Measurements from ENCODE around the gene TEX35. TPM values are rescaled to one million over a fixed set of nuclear protein-coding genes. Genes with fewer than 3 reads are reported as not detected.

Gene TEX35
- total RNA-seq, 1 donor from 2014 or later: not detected

- Mint-ChIP-seq H3K4me1 (ENCODE audit: low read depth) (peaks cover 2% of the 10 kb centered on the region), H3K9me3 (no peaks in the 10 kb centered on the region), H3K27ac (no peak overlapping the region), H3K4me3 (ENCODE audit: low read depth) (no peak overlapping the region), H3K36me3 (ENCODE audit: low read depth) (no peaks in the 10 kb centered on the region), H3K27me3 (ENCODE audit: low read depth) (no peaks in the 10 kb centered on the region)
- intact Hi-C loops (cut with micrococcal nuclease): no loop called here
- DNase-seq (ENCODE audit: low spot score): no peak
These were observed 50.4 kb downstream of the TEX35 start for GRCh38 chr1:178563099-178563820.

DNA sequence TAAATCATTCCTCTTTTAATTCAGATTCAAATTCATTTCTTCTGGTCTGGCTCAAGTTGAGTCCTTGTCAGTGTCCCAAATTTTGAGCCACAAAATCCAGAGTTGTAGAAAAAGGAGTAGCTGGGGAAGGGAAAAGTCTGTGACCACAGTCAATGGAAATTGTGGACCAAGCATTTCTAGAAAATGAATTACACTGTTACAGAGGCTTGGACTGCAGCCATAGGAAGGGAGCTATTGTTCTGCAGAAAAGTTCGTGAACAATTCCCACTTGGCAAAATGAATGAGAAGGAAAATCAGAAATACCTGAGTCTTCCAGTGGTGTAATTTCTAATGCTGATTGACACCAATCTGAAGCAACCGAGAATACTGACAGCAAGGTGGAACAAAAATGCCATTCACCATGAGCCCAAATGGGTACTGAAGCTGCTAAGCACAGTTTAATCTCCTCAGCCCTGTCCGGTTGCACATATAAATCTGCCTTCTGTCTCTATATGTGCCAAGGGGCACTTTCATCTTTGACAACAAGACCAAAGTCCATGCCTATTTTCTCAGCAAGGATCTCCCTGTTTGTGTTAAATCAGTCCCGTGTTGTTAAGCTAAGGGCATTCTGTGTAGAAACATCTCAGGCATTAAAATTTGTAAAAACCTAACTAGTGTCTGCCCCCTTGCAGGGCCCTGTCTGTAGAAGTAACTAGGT lies 51.3 kb downstream of the TEX35 start:
- H3K4me1 Mint-ChIP-seq (ENCODE audit: low read depth): peaks cover 2% of the 10 kb centered on the region
- no peaks in the 10 kb centered on the region for H3K27me3 Mint-ChIP-seq (ENCODE audit: low read depth)
- no peak overlapping the region for H3K27ac Mint-ChIP-seq
- no peak overlapping the region for H3K4me3 Mint-ChIP-seq (ENCODE audit: low read depth)
- intact Hi-C loops (cut with micrococcal nuclease): no loop called here
- H3K36me3 Mint-ChIP-seq (ENCODE audit: low read depth): no peaks in the 10 kb centered on the region
- no peaks in the 10 kb centered on the region for H3K9me3 Mint-ChIP-seq
- DNase-seq (ENCODE audit: low spot score): no peak

DNA sequence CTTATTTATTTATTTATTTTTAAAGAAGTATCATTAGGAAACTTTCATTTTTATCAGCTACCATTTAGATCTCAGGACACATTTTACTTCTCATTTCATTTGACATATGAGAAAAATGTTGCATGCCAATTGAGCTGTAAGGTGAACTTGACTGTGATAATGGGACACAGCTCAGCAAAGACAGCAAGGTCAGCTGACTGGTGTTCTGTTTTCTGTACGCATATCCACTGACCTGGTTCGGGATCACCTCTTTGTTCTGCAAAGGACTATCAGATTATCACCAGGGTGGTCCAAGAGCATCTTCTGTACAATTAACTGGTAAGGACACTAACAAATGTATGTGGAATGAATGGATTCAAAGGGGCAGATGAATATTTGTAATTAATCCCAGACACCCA lies 51.9 kb downstream of the TEX35 start:
- no peak overlapping the region for H3K27ac Mint-ChIP-seq
- H3K9me3 Mint-ChIP-seq: no peaks in the 10 kb centered on the region
- no peak overlapping the region for H3K4me3 Mint-ChIP-seq (ENCODE audit: low read depth)
- intact Hi-C loops (cut with micrococcal nuclease): no loop called here
- H3K4me1 Mint-ChIP-seq (ENCODE audit: low read depth): peaks cover 2% of the 10 kb centered on the region
- DNase-seq (ENCODE audit: low spot score): no peak
- H3K27me3 Mint-ChIP-seq (ENCODE audit: low read depth): peaks cover under 1% of the 10 kb centered on the region
- H3K36me3 Mint-ChIP-seq (ENCODE audit: low read depth): no peaks in the 10 kb centered on the region

DNA sequence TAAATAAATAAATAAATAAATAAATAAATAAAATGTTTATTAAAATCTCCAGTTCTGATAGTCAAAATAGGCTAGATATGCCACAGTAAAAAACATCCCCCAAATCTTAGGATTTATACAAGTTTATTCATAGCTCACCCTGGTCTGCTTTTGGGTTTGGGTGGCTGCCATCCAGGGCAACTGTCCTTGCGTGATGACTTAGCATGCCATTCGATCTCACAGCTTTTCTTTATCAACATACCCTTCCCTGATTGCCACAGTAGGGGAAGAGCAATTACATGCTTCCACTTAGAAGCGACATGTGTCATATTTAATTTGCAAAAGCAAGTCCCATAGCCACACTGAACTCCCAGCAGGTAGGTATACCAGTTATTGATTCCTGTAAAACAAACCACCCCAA lies 52.7 kb downstream of the TEX35 start:
- H3K4me3 Mint-ChIP-seq (ENCODE audit: low read depth): no peak overlapping the region
- no peaks in the 10 kb centered on the region for H3K36me3 Mint-ChIP-seq (ENCODE audit: low read depth)
- DNase-seq (ENCODE audit: low spot score): no peak
- peaks cover 2% of the 10 kb centered on the region for H3K4me1 Mint-ChIP-seq (ENCODE audit: low read depth)
- intact Hi-C loops (cut with micrococcal nuclease): no loop called here
- no peak overlapping the region for H3K27ac Mint-ChIP-seq
- H3K27me3 Mint-ChIP-seq (ENCODE audit: low read depth): peaks cover 2% of the 10 kb centered on the region
- H3K9me3 Mint-ChIP-seq: no peaks in the 10 kb centered on the region

- no peaks in the 10 kb centered on the region for H3K36me3 Mint-ChIP-seq (ENCODE audit: low read depth)
- intact Hi-C loops (cut with micrococcal nuclease): no loop called here
- no peak for DNase-seq (ENCODE audit: low spot score)
- peaks cover 2% of the 10 kb centered on the region for H3K27me3 Mint-ChIP-seq (ENCODE audit: low read depth)
- no peak overlapping the region for H3K27ac Mint-ChIP-seq
- H3K4me1 Mint-ChIP-seq (ENCODE audit: low read depth): peaks cover 2% of the 10 kb centered on the region
- no peak overlapping the region for H3K4me3 Mint-ChIP-seq (ENCODE audit: low read depth)
- H3K9me3 Mint-ChIP-seq: no peaks in the 10 kb centered on the region
These were observed 53.3 kb downstream of the TEX35 start for GRCh38 chr1:178566187-178566586.

DNA sequence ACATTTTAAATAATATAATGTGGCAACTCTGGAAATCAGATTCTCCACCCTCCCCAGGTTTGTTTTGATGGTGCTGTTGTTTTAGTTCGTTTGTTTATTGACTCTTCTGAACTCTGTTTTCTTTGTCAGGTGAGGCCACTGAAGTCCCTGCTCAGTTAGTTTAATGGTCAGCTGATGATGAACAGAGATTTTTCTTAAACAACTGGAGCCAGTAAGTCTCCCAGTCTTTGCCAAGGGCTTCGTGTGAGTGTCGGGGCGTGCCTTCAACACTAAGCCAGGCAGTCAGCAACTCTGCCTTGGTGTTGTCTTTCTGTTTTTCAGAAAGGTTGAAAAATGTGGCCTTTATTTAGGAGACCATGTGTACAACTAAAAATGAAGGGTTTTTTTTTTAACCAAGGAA lies 58.9 kb downstream of the TEX35 start:
- H3K27ac Mint-ChIP-seq: no peak overlapping the region
- H3K9me3 Mint-ChIP-seq: no peaks in the 10 kb centered on the region
- no peak overlapping the region for H3K4me3 Mint-ChIP-seq (ENCODE audit: low read depth)
- no peaks in the 10 kb centered on the region for H3K36me3 Mint-ChIP-seq (ENCODE audit: low read depth)
- intact Hi-C loops (cut with micrococcal nuclease): no loop called here
- H3K27me3 Mint-ChIP-seq (ENCODE audit: low read depth): peaks cover 2% of the 10 kb centered on the region
- no peak for DNase-seq (ENCODE audit: low spot score)
- H3K4me1 Mint-ChIP-seq (ENCODE audit: low read depth): no peaks in the 10 kb centered on the region

Other genes starting within 250 kb of the TEX35 start
- not detected in 2 replicates for gene CLEC20A, start 16.1 kb upstream of the TEX35 start, total RNA-seq
- 1.9 and 2.2 TPM in 2 replicates for gene RALGPS2, start 212.1 kb downstream of the TEX35 start, total RNA-seq

Measured in activated T-helper 2 cell treated with anti-CD3 and anti-CD28 coated beads, Interferon-gamma antibody, Interleukin-2, Interleukin-4, amounts not matched to agents 10 μg/mL and 5 μg/mL and 100 μg/mL, durations not matched to agents 14 hours and 24 hours and 36 hours (primary cell).